SK-N-SH treated with all-trans-retinoic acid at 6 μM for 48 hours (cell line): ENCODE data around the gene ABCF2.

Source experiments
- ATAC-seq: fragments of 200-7000 bp; cut with Tn5 transposase; 3 replicates; pipeline ENCODE4 v1.9.1; 2020; ENCODE audit warnings: mild to moderate bottlenecking, moderate library complexity
- ARNTL ChIP-seq: fragments of 450-650 bp; formaldehyde crosslinking; IDR thresholded peaks from 2 replicates; pipeline ENCODE4 v1.5.0; 2020; ENCODE audit warnings: low read depth, mild to moderate bottlenecking, moderate library complexity, borderline replicate concordance
- BACH2 ChIP-seq: fragments of 250-450 bp; sonication (Bioruptor Pico); IDR thresholded peaks from 2 replicates; pipeline ENCODE4 v1.9.0; 2021; ENCODE audit warnings: mild to moderate bottlenecking, borderline replicate concordance
- CREB5 ChIP-seq: fragments of 250-450 bp; sonication (Bioruptor Pico); IDR thresholded peaks from 2 replicates; pipeline ENCODE4 v1.5.1; 2020; ENCODE audit warnings: low read depth, mild to moderate bottlenecking, moderate library complexity
- CSDC2 ChIP-seq: fragments of 250-450 bp; sonication (Bioruptor Pico); IDR thresholded peaks from 2 replicates; pipeline ENCODE4 v1.5.0; 2020; ENCODE audit warnings: mild to moderate bottlenecking, moderate library complexity
- CSRNP3 ChIP-seq: fragments of 250-450 bp; sonication (Bioruptor Pico); IDR thresholded peaks from 2 replicates; pipeline ENCODE4 v1.5.1; 2021; ENCODE audit warnings: mild to moderate bottlenecking, moderate library complexity
- GLIS3 ChIP-seq: fragments of 250-450 bp; sonication (Bioruptor Pico); IDR thresholded peaks from 2 replicates; pipeline ENCODE4 v1.5.0; 2020; ENCODE audit warnings: mild to moderate bottlenecking, moderate library complexity
- OSR1 ChIP-seq: fragments of 250-450 bp; sonication (Bioruptor Pico); IDR thresholded peaks from 2 replicates; pipeline ENCODE4 v1.8.0; 2022; ENCODE audit warnings: moderate library complexity, mild to moderate bottlenecking, inconsistent platforms
- PATZ1 ChIP-seq: fragments of 250-450 bp; sonication (Bioruptor Pico); IDR thresholded peaks from 2 replicates; pipeline ENCODE4 v1.8.0; 2020; ENCODE audit warnings: mild to moderate bottlenecking, moderate library complexity, borderline replicate concordance
- POU6F1 ChIP-seq: fragments of 250-450 bp; sonication (Bioruptor Pico); IDR thresholded peaks from 2 replicates; pipeline ENCODE4 v1.8.0; 2021; ENCODE audit warnings: low read depth, mild to moderate bottlenecking, moderate library complexity, borderline replicate concordance
- PPARA ChIP-seq: fragments of 250-450 bp; sonication (Bioruptor Pico); IDR thresholded peaks from 2 replicates; pipeline ENCODE4 v1.5.0; 2020; ENCODE audit warnings: mild to moderate bottlenecking, borderline replicate concordance
- RARB ChIP-seq: fragments of 250-450 bp; sonication (Bioruptor Pico); IDR thresholded peaks from 2 replicates; pipeline ENCODE4 v1.8.0; 2021; ENCODE audit warnings: mild to moderate bottlenecking, moderate library complexity
- SNAI2 ChIP-seq: fragments of 250-450 bp; sonication (Bioruptor Pico); IDR thresholded peaks from 2 replicates; pipeline ENCODE4 v1.5.0; 2020; ENCODE audit warnings: mild to moderate bottlenecking, moderate library complexity
- TCF4 ChIP-seq: fragments of 250-450 bp; sonication (Bioruptor Pico); IDR thresholded peaks from 2 replicates; pipeline ENCODE4 v1.8.0; 2021; ENCODE audit warnings: mild to moderate bottlenecking, moderate library complexity, borderline replicate concordance
- TOX ChIP-seq: fragments of 250-450 bp; sonication (Bioruptor Pico); IDR thresholded peaks from 2 replicates; pipeline ENCODE4 v1.8.0; 2021; ENCODE audit warnings: mild to moderate bottlenecking, moderate library complexity, borderline replicate concordance
- ZC3H10 ChIP-seq: fragments of 250-450 bp; sonication (Bioruptor Pico); IDR thresholded peaks from 2 replicates; pipeline ENCODE4 v1.5.1; 2021; ENCODE audit warnings: mild to moderate bottlenecking, moderate library complexity
- ZFP3 ChIP-seq: fragments of 250-450 bp; sonication (Bioruptor Pico); IDR thresholded peaks from 2 replicates; pipeline ENCODE4 v1.5.0; 2020; ENCODE audit warnings: mild to moderate bottlenecking, moderate library complexity
- ZFP30 ChIP-seq: fragments of 450-650 bp; formaldehyde crosslinking; IDR thresholded peaks from 2 replicates; pipeline ENCODE4 v1.5.0; 2022; ENCODE audit warnings: mild to moderate bottlenecking, moderate library complexity
- ZNF565 ChIP-seq: fragments of 450-650 bp; formaldehyde crosslinking; conservative IDR thresholded peaks from 2 replicates; pipeline ENCODE4 v1.5.0; 2020; ENCODE audit warnings: low read depth, mild to moderate bottlenecking, moderate library complexity
- ZNF70 ChIP-seq: fragments of 450-650 bp; formaldehyde crosslinking; IDR thresholded peaks from 2 replicates; pipeline ENCODE4 v1.5.0; 2020; ENCODE audit warnings: mild to moderate bottlenecking, moderate library complexity
- ZNF8 ChIP-seq: fragments of 450-650 bp; formaldehyde crosslinking; IDR thresholded peaks from 2 replicates; pipeline ENCODE4 v1.5.0; 2020; ENCODE audit warnings: mild to moderate bottlenecking, moderate library complexity

The ABCF2 gene

GRCh38 chr7:151237244-151238189 is 10.5 kb upstream of the ABCF2 start:
- no peak for ATAC-seq

GRCh38 chr7:151236406-151236805 is 9.4 kb upstream of the ABCF2 start:
- TF ChIP-seq PPARA (no peak), ARNTL (CRISPR knock-in tag) (no peak), CREB5 (CRISPR knock-in tag) (no peak), ZNF70 (no peak), ZFP30 (CRISPR knock-in tag) (no peak), CSRNP3 (no peak), TOX (no peak), POU6F1 (CRISPR knock-in tag) (no peak), RARB (CRISPR knock-in tag) (no peak), ZNF8 (CRISPR knock-in tag) (no peak), OSR1 (CRISPR knock-in tag) (no peak), PATZ1 (CRISPR knock-in tag) (no peak), ZNF565 (CRISPR knock-in tag) (no peak), BACH2 (CRISPR knock-in tag) (no peak), CSDC2 (CRISPR knock-in tag) (no peak), ZC3H10 (no peak), SNAI2 (CRISPR knock-in tag) (no peak), ZFP3 (CRISPR knock-in tag) (no peak)
- TF ChIP-seq, all 23 proteins: peak for 0
- ATAC-seq, result no peak

More at GRCh38 chr7:151237244-151238189, 10.5 kb upstream of the ABCF2 start:
- TF ChIP-seq TCF4 (CRISPR knock-in tag) (no peak), SNAI2 (CRISPR knock-in tag) (no peak), ZNF565 (CRISPR knock-in tag) (no peak), BACH2 (CRISPR knock-in tag) (no peak)

GRCh38 chr7:151235091-151235787 is 8.2 kb upstream of the ABCF2 start:
- TF ChIP-seq GLIS3 (CRISPR knock-in tag) (no peak), RARB (CRISPR knock-in tag) (no peak), CSDC2 (CRISPR knock-in tag) (no peak), CREB5 (CRISPR knock-in tag) (no peak), ZNF565 (CRISPR knock-in tag) (no peak), ZC3H10 (no peak), ZFP30 (CRISPR knock-in tag) (no peak)
- ATAC-seq, result no peak
